DMS153 (cell line): Measurements from ENCODE around the gene FAM50A.
A peak's percentile ranks its signal among the peaks of the same experiment; 100 is the strongest.

Experiments
- DNase-seq: peaks from one replicate; lab custom pipeline; 2025; lab: John Stamatoyannopoulos, UW

Gene FAM50A

DNA sequence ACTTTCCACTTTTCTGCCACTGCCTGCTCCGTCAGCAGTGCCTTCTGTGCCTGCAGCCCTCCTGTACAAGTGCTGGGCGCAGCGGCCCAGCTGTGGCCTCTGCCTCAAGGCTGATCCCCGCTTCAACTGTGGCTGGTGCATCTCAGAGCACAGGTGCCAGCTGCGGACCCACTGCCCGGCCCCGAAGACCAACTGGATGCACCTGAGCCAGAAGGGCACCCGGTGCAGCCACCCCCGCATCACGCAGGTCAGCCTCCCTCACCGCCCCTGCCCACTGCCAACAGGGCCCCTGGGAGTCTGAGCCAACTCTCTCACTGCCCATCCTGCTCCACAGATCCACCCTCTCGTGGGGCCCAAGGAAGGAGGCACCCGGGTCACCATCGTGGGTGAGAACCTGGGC lies 21.7 kb downstream of the FAM50A start:
- DNase-seq: no peak

- no peak for DNase-seq
Measured at GRCh38 chrX:154466036-154466435, 22.1 kb downstream of the FAM50A start.

DNA sequence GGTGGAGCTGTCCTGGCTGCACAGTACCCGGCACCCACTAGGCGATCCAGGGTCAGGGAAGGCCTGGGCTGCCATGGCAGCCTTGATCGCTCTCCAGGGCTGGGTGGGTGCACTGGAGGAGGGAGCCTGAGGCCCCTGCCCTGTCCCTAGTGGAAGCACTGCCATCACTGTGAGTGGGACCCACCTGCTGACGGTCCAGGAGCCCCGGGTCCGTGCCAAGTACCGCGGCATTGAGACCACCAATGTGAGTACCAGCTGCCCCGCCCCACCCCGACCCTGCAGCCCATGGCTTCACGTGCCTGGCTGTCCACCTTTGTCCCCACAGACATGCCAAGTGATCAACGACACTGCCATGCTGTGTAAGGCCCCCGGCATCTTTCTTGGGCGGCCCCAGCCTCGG lies 23.0 kb downstream of the FAM50A start:
- no peak for DNase-seq

DNA sequence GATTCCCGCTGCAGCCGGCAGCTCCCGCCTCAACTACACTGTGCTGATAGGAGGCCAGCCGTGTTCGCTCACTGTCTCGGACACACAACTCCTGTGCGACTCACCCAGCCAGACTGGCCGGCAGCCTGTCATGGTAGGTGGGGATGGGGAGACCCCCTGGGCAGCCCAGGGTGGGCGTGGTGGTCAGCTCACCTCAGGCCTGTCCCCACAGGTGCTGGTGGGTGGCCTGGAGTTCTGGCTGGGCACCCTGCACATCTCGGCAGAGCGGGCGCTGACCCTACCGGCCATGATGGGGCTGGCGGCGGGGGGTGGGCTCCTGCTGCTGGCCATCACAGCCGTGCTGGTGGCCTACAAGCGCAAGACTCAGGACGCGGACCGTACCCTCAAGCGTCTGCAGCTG lies 23.6 kb downstream of the FAM50A start:
- no peak for DNase-seq

DNA sequence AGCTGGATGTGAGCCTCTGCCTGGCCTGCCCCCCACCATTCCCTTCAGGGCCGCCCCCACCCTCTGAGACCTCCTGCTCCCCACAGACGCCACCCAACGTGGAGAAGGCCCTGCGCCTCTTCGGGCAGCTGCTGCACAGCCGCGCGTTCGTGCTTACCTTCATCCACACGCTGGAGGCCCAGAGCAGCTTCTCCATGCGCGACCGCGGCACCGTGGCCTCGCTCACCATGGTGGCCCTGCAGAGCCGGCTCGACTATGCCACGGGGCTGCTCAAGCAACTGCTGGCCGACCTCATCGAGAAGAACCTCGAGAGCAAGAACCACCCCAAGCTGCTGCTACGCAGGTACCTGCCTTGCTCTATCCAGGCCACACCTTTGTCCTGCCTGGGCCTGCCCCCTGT lies 24.3 kb downstream of the FAM50A start:
- DNase-seq: no peak

DNA sequence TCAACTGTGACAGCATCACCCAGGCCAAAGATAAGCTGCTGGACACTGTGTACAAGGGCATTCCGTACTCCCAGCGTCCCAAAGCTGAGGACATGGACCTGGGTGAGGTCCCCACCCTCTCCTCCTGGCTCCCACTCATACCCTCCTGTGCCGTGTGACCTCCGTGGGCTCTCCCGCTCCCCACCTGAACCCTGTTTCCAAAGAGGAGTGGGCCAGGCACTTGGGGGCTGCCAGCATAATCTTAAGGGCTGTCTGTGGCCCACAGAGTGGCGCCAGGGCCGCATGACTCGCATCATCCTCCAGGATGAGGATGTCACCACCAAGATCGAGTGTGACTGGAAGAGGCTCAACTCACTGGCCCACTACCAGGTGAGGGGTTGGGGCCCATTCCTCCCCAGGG lies 25.2 kb downstream of the FAM50A start:
- DNase-seq: no peak

GRCh38 chrX:154469880-154470279 lies 25.9 kb downstream of the FAM50A start:
- DNase-seq: no peak

DNA sequence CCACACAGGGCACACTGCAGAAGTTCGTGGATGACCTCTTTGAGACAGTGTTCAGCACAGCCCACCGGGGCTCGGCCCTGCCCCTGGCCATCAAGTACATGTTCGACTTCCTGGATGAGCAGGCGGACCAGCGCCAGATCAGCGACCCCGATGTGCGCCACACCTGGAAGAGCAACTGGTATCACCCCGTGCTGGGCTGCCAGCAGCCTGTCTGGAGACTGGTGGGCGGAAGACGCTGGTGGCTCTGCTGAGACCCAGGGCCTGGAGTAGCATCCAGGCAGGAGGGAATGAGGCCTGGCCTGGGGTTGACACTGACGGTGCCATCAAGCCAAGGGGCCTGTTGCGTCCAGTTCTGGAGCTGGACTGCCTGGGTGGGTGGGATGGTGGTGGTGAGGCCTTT lies 26.5 kb downstream of the FAM50A start:
- no peak for DNase-seq

- no peak for DNase-seq
Measured at GRCh38 chrX:154470914-154471568, 27.1 kb downstream of the FAM50A start.

DNA sequence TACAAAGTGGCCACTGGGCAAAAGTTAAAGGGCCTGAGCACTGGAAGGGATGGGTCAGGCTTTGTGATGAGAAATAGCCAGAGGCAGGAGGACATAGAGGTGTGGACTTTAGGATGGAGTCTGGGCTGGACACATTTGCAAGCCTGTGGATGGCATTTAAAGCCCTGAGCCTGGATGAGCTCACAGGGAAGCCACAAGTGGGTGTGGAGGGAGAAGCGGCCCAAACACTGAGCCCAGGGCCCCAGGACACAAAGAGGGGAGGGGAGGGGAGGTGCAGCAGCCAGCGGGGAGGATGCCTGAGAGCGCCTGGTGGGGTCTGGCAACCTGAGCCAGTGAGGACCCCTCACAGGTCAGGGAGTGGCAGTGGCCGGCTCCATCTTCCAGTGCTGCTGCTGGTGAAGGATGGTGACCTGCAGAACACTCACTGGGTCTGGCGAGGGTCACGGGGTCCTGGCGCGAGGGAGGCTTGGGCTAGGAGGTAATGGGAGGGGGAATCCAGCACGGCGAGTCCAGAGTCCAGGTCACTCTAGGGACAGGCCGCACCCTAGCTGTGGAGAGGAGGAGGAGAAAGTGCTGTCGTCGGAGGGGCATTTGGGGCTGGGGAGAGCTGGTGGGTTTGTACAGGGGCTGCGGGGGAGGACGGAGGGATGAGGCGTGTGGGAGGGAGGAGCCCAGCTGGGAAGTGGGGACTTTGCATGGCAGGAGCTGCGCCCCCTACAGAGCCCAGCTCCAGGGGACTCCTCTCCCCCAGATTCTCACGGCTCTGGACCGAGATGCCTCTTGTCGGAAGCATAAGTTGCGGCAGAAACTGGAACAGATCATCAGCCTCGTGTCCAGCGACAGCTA lies 28.1 kb downstream of the FAM50A start:
- DNase-seq: no peak

DNA sequence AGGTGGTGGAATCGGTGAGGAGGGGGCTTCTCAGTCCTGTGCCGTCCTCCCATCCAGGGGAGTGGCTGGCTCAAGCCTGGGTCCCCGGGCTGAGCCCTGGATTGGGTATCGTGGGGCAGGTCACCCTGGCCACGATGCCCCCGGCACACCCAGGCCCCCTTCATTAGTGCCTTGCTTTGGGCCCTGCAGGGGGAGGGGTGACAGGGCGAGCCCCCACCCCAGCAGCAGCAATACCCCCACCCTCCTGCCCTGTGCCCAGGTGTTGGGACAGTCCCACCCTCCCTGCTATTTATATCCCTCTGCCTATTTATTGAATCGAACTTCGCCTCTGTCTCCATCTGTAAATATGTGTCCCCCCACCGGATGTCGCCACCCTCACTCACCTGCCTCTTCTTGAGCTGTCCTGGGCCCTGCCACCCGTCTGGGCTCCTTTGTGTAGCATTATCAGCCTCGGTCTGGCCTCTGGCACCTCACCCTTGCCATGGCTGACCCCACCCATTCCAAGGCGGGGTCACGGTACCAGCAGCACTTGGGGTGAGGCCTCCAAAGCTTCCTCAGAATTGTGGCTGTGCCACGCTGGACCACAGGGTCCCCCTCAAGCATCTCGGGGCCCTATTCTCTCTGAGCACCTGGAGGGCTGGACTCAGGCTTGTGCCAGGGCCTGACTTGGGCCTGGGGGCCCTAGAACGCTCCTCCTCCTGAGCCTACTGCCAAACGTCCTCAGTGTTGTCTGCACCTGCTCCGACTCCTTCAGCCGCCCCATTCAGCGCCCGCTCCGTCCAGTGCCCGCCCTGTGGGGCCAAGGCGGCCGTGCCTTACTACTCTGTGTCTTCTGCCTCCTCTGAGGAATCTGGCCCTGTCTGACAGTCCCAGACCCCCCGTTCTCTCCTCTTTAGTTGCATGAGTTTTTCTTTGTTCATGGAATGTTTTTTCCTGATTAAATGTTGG lies 29.0 kb downstream of the FAM50A start:
- DNase-seq: no peak

GRCh38 chrX:154473683-154474082 lies 29.7 kb downstream of the FAM50A start:
- no peak for DNase-seq

- DNase-seq: no peak
Measured at GRCh38 chrX:154476821-154477220, 32.9 kb downstream of the FAM50A start.

DNA sequence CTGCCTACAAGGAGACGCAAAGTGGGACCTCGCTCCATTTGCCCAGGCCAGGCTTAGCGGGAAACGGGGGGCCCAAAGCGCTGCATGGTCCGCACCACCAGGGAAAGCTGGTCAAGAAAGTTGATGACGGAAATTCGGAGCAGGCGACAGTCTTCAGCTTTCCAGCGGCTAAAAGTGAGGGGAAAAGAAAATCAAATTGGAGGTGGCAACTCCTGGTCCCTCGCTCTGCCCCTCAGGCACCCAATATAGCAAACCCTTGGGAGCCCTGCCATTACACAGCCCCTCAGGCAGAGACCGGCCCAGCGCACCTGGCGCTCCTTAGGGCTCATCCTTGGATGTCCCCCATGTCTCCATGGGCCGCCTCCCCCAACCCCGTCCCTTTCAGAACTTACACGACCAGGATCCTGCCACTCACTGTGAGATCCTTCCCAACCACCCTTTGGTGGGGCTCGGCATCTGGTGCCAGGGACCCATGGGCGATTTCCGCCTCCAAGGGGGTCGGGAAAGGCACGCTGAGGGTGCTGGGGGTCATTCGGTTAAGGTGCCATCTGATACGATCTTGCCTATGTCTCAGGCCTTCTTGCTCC lies 34.0 kb downstream of the FAM50A start:
- no peak for DNase-seq

GRCh38 chrX:154478728-154479622 lies 35.0 kb downstream of the FAM50A start, which contains the start of gene LAGE3:
TSS of gene LAGE3 (minus strand) at chrX:154479281. CDS start at chrX:154478915, 366 bp downstream.
- peak; percentile 90 for DNase-seq

DNA sequence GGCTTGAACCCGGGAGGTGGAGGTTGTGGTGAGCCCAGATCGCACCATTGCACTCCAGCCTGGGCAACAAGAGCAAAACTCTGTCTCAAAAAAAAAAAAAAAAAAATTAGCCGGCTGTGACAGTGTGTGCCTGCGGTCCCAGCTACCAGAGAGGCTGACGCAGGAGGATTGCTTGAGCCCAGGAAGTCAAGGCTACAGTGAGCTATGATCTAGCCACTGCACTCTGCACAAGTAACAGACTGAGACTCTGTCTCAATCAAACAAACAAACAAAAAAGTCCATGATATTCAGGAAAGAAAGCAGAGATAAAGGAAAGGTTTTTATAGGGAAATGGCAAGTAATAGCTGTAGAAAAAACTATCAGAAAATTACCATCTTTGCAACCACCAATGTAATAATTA lies 37.3 kb downstream of the FAM50A start:
- no peak for DNase-seq

- no peak for DNase-seq
Measured at GRCh38 chrX:154481911-154482601, 38.1 kb downstream of the FAM50A start.

- no peak for DNase-seq
Measured at GRCh38 chrX:154482786-154483185, 38.8 kb downstream of the FAM50A start.

DNA sequence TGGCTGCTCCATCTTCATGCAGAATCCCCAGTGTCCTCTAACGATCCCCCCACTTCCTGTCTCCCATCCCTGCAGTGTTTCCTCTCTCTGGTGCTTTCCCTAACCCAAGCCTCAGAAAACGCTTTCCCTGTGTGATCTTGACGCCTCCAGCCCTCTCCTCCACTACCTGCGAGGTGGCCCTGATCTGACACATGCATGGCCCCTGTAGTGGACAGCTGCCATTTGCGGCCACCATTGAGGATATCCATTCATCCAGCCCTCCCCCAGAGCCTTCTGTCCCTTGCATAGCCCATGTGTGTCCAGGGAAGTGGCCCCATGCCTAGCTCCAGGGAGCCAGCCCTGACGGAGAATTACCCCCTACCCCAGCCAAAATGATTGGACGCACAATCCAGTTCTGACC lies 39.4 kb downstream of the FAM50A start:
- DNase-seq: no peak
